ENCODE measurements around the gene EBF3.

The EBF3 gene

GRCh38 chr10:129849853-129850252 lies 114.2 kb downstream of the EBF3 start:
- DNase-seq (ENCODE audit: low read depth), result no peak
- H3K4me3 ChIP-seq (ENCODE audit: low read depth, low read length), result no peak overlapping the region

- no peak for DNase-seq (ENCODE audit: low read depth)
- no peak overlapping the region for H3K4me3 ChIP-seq (ENCODE audit: low read depth, low read length)
Measured at GRCh38 chr10:129849452-129849750, 114.7 kb downstream of the EBF3 start.

GRCh38 chr10:129848696-129849451 lies 115.2 kb downstream of the EBF3 start:
- no peak overlapping the region for H3K4me3 ChIP-seq (ENCODE audit: low read depth, low read length)
- DNase-seq (ENCODE audit: low read depth), result no peak

GRCh38 chr10:129847741-129848483 lies 116.2 kb downstream of the EBF3 start:
- no peak overlapping the region for H3K4me3 ChIP-seq (ENCODE audit: low read depth, low read length)
- no peak for DNase-seq (ENCODE audit: low read depth)

- H3K4me3 ChIP-seq (ENCODE audit: low read depth, low read length), result no peak overlapping the region
- DNase-seq (ENCODE audit: low read depth), result no peak
Measured at GRCh38 chr10:129846991-129847391, 117.1 kb downstream of the EBF3 start.

- DNase-seq (ENCODE audit: low read depth), result no peak
- no peak overlapping the region for H3K4me3 ChIP-seq (ENCODE audit: low read depth, low read length)
Measured at GRCh38 chr10:129845111-129845753, 118.8 kb downstream of the EBF3 start.

- no peak overlapping the region for H3K4me3 ChIP-seq (ENCODE audit: low read depth, low read length)
Measured at GRCh38 chr10:129844216-129844766, 119.8 kb downstream of the EBF3 start.

GRCh38 chr10:129843702-129844101 lies 120.4 kb downstream of the EBF3 start:
- DNase-seq (ENCODE audit: low read depth), result no peak
- no peak overlapping the region for H3K4me3 ChIP-seq (ENCODE audit: low read depth, low read length)

More at GRCh38 chr10:129844216-129844766, 119.8 kb downstream of the EBF3 start:
- no peak for DNase-seq (ENCODE audit: low read depth)

- no peak overlapping the region for H3K4me3 ChIP-seq (ENCODE audit: low read depth, low read length)
- DNase-seq (ENCODE audit: low read depth), result no peak
Measured at GRCh38 chr10:129843131-129843541, 120.9 kb downstream of the EBF3 start.

DNA sequence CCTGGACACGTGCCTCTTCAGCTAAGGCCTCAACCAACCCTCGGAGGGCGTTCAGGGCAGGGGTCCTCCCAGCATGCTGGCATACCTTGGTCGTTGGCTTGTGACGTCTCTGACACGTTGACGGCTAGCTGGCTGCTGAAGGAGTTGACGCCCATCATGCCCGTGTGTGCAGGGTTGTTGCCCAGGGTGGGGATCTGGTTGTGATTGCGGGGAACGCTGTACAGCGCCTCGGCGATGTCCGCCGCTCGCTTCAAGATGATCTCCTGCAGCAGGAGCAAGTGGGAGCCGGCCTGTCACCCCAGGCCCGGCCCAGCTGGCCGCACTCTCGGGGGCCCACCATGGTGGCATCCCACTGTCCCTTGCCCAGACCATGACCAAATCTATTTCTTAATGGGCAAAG lies 122.0 kb downstream of the EBF3 start:
- H3K4me3 ChIP-seq (ENCODE audit: low read depth, low read length), result no peak overlapping the region
- no peak for DNase-seq (ENCODE audit: low read depth)

DNA sequence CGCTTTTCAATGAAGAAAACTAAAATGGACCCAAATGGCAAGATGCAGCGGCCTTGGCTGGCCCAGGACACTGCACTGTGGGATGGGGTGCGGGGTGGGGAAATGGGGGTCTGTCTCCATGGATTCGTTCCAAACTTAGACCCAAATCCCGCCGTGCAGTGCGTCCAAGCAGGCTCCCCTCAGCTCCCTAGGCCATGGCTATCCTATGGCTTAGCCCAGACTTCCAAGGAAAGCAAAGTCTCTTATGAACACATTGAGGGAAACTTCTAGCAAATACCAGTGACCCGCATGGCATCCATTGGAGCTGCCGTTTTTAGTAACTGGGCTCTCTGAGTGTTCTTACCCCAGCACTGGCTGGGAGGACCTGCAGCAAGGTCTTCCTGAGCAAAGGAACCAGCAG lies 122.5 kb downstream of the EBF3 start:
- no peak overlapping the region for H3K4me3 ChIP-seq (ENCODE audit: low read depth, low read length)
- DNase-seq (ENCODE audit: low read depth), result no peak

DNA sequence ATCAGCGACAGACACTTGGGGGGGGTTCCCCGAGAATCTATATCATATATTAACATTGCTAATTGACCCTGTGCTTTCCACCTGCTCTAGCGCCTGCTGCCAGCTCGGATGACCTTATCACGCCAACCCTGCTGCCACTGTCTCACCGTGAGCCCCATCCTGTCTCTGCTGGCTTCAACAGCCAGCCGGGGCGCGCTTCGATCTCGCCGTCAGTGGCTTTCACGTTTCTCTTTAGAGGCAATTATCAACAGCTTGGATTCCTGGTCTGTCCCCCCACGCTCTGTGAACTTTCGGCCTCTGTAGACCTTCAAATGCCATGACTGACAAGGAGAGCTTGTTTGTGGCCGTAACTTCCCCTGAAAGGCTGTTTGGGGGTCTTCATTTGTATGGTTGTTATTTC lies 123.0 kb downstream of the EBF3 start:
- no peak for DNase-seq (ENCODE audit: low read depth)
- no peak overlapping the region for H3K4me3 ChIP-seq (ENCODE audit: low read depth, low read length)

DNA sequence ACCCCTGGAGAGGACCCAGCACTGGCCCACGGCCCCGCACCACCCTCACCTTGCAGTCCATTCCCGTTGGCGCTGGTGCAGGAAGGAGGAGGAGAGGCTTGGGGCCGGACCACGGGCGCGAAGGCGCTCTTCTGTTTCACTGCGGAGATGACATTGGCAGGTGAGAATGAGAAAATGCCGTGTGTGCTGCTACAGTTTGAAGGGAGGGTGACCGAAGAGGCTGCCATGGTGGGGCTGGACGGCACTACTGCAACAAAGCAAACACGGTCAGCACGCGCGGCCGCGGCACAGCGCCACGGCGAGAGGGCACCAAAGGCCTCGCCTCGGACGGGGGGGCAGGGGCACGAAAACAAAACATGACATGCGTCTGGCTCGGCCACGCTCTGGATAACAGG lies 123.9 kb downstream of the EBF3 start:
- H3K4me3 ChIP-seq (ENCODE audit: low read depth, low read length), result no peak overlapping the region
- DNase-seq (ENCODE audit: low read depth), result no peak

DNA sequence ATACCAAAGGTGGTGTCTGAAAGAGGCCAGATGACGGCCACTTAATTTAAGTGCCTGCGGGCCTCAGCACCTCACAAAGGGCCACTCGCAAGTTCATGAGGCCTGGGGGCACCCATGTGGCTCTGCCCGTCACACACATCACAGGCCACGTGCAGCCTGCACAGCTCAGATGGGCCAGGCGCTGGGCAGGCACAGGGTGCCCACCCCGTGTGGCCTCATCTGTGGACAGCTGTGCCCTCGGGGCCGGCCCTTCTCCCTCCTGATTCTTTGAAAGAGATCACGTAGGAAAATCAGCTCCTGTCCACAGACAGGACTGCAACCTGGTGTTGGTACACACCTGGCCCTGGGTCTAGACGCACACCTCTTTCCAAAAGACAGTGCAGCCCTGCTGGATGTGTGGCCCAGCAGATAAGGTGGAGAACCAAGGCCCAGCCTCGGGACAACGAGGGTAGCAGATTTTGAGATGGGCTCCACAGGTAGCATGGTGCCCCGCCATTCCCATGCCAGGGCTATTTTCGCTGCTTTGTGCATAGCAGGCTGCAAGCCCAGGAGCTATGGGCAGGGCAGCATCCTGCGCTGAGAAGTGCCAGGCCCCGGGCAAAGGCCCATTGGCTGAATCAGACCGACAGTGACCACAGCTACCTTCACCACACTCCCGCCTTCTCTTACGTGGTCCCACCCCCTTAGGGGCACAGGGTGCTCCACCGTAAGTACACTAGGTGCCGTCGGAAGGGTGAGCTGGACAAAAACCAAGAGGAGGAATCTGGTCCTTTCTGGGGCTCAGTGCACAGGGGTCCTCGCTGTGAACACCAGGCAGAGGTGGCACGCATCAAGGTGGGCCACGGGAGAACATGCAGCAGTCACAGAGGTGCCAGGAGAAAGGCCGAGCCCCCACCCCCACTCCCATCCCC lies 124.5 kb downstream of the EBF3 start:
- no peak for DNase-seq (ENCODE audit: low read depth)
- no peak overlapping the region for H3K4me3 ChIP-seq (ENCODE audit: low read depth, low read length)

DNA sequence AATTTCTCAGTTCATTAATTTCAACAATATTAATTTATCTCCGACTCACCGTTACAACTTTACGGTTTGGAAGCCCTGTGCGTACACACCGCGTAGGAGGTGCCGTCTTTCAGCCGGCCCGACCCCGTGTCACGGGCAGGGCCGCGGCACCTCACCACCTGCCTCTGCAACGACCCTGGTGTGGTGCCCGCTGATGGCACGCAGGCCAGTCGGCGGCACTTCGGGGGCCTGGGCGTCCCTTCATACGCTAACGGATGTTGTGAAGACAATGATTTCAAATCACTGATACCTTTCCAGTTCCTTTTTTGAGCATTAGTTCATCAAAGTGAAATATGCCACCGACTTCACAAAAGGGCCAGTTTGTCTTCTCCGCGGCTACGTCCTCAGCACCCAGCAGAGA lies 125.3 kb downstream of the EBF3 start:
- no peak overlapping the region for H3K4me3 ChIP-seq (ENCODE audit: low read depth, low read length)
- DNase-seq (ENCODE audit: low read depth), result no peak

GRCh38 chr10:129837909-129838582 lies 126.0 kb downstream of the EBF3 start:
- no peak overlapping the region for H3K4me3 ChIP-seq (ENCODE audit: low read depth, low read length)

DNA sequence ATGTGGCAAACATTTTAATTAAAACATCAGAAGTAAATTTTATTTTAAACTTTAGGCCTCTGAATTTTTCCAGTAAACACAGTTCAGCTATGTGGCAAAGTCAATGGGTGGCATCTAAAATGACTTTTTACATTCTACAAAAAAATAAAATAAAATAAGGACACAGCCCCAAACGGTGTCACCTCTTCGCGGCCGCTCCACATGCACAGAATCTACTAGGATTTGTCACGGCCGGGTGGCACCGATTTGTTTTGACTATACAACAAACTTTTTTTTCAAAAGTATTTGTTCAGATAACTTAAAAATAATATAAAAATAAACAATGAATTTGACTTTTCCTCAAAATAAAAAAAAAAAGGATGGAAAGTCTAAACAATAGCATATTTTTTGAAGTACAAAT lies 127.8 kb downstream of the EBF3 start:
- no peak for DNase-seq (ENCODE audit: low read depth)
- no peak overlapping the region for H3K4me3 ChIP-seq (ENCODE audit: low read depth, low read length)

More at GRCh38 chr10:129837909-129838582, 126.0 kb downstream of the EBF3 start:
- no peak for DNase-seq (ENCODE audit: low read depth)

DNA sequence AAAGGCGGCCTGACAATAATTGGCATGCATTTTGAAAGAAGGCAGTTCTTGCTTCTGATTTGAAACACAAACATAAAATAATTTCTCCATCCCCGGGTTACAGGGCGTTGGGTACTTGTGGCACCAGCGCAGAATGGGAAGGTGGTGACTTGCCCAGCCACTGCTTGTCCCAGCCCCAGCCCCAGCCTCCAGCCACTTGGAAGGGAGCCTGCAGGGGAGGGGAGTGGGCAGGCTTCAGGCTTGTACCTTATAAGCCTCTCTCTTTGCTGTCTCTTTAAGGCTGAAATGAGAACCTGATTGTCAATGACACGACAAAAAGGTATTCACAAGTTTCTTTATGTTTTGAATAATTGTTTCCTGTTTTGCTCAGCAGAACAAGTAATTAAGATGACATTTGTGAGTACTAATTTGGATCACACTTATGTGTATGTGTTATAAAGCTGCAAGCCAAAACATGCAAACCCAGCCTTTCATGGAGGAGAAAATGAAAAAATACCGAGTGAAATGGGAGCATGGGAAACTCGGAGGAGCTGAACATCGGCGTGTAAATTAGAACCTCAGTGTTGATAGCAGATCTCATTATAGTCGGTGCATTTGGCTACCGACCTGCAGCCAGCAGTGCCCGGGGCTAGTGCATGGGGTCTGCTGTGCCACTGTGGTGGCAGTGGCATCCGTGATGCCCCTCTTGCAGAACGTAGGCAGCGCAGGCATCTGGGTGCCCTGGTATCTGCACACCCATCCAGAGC lies 129.9 kb downstream of the EBF3 start:
- no peak for DNase-seq (ENCODE audit: low read depth)
- H3K4me3 ChIP-seq (ENCODE audit: low read depth, low read length), result no peak overlapping the region
